SK-N-SH treated with all-trans-retinoic acid at 6 μM for 48 hours (cell line): ENCODE measurements around the gene ZNHIT2.

Experiments used
- ATAC-seq: fragments of 200-7000 bp; cut with Tn5 transposase; 3 replicates; pipeline ENCODE4 v1.9.1; 2020; ENCODE audit warnings: mild to moderate bottlenecking, moderate library complexity
- ARNTL ChIP-seq: fragments of 450-650 bp; formaldehyde crosslinking; IDR thresholded peaks from 2 replicates; pipeline ENCODE4 v1.5.0; 2020; ENCODE audit warnings: low read depth, mild to moderate bottlenecking, moderate library complexity, borderline replicate concordance
- CSDC2 ChIP-seq: fragments of 250-450 bp; sonication (Bioruptor Pico); IDR thresholded peaks from 2 replicates; pipeline ENCODE4 v1.5.0; 2020; ENCODE audit warnings: mild to moderate bottlenecking, moderate library complexity
- CSRNP3 ChIP-seq: fragments of 250-450 bp; sonication (Bioruptor Pico); IDR thresholded peaks from 2 replicates; pipeline ENCODE4 v1.5.1; 2021; ENCODE audit warnings: mild to moderate bottlenecking, moderate library complexity
- ESRRG ChIP-seq: fragments of 250-450 bp; sonication (Bioruptor Pico); IDR thresholded peaks from 2 replicates; pipeline ENCODE4 v1.6.1; 2021; ENCODE audit warnings: mild to moderate bottlenecking
- GLIS3 ChIP-seq: fragments of 250-450 bp; sonication (Bioruptor Pico); IDR thresholded peaks from 2 replicates; pipeline ENCODE4 v1.5.0; 2020; ENCODE audit warnings: mild to moderate bottlenecking, moderate library complexity
- ISL1 ChIP-seq: fragments of 250-450 bp; sonication (Bioruptor Pico); IDR thresholded peaks from 2 replicates; pipeline ENCODE4 v2.1.2; 2022; ENCODE audit warnings: mild to moderate bottlenecking, moderate library complexity
- OSR1 ChIP-seq: fragments of 250-450 bp; sonication (Bioruptor Pico); IDR thresholded peaks from 2 replicates; pipeline ENCODE4 v1.8.0; 2022; ENCODE audit warnings: moderate library complexity, mild to moderate bottlenecking, inconsistent platforms
- PATZ1 ChIP-seq: fragments of 250-450 bp; sonication (Bioruptor Pico); IDR thresholded peaks from 2 replicates; pipeline ENCODE4 v1.8.0; 2020; ENCODE audit warnings: mild to moderate bottlenecking, moderate library complexity, borderline replicate concordance
- POU6F1 ChIP-seq: fragments of 250-450 bp; sonication (Bioruptor Pico); IDR thresholded peaks from 2 replicates; pipeline ENCODE4 v1.8.0; 2021; ENCODE audit warnings: low read depth, mild to moderate bottlenecking, moderate library complexity, borderline replicate concordance
- RARB ChIP-seq: fragments of 250-450 bp; sonication (Bioruptor Pico); IDR thresholded peaks from 2 replicates; pipeline ENCODE4 v1.8.0; 2021; ENCODE audit warnings: mild to moderate bottlenecking, moderate library complexity
- SNAI2 ChIP-seq: fragments of 250-450 bp; sonication (Bioruptor Pico); IDR thresholded peaks from 2 replicates; pipeline ENCODE4 v1.5.0; 2020; ENCODE audit warnings: mild to moderate bottlenecking, moderate library complexity
- TOX ChIP-seq: fragments of 250-450 bp; sonication (Bioruptor Pico); IDR thresholded peaks from 2 replicates; pipeline ENCODE4 v1.8.0; 2021; ENCODE audit warnings: mild to moderate bottlenecking, moderate library complexity, borderline replicate concordance
- TSHZ2 ChIP-seq: fragments of 250-450 bp; sonication (Bioruptor Pico); IDR thresholded peaks from 2 replicates; pipeline ENCODE4 v1.5.0; 2020; ENCODE audit warnings: mild to moderate bottlenecking, moderate library complexity
- ZC3H10 ChIP-seq: fragments of 250-450 bp; sonication (Bioruptor Pico); IDR thresholded peaks from 2 replicates; pipeline ENCODE4 v1.5.1; 2021; ENCODE audit warnings: mild to moderate bottlenecking, moderate library complexity
- ZFP3 ChIP-seq: fragments of 250-450 bp; sonication (Bioruptor Pico); IDR thresholded peaks from 2 replicates; pipeline ENCODE4 v1.5.0; 2020; ENCODE audit warnings: mild to moderate bottlenecking, moderate library complexity
- ZFP30 ChIP-seq: fragments of 450-650 bp; formaldehyde crosslinking; IDR thresholded peaks from 2 replicates; pipeline ENCODE4 v1.5.0; 2022; ENCODE audit warnings: mild to moderate bottlenecking, moderate library complexity
- ZNF565 ChIP-seq: fragments of 450-650 bp; formaldehyde crosslinking; conservative IDR thresholded peaks from 2 replicates; pipeline ENCODE4 v1.5.0; 2020; ENCODE audit warnings: low read depth, mild to moderate bottlenecking, moderate library complexity
- ZNF70 ChIP-seq: fragments of 450-650 bp; formaldehyde crosslinking; IDR thresholded peaks from 2 replicates; pipeline ENCODE4 v1.5.0; 2020; ENCODE audit warnings: mild to moderate bottlenecking, moderate library complexity
- ZNF8 ChIP-seq: fragments of 450-650 bp; formaldehyde crosslinking; IDR thresholded peaks from 2 replicates; pipeline ENCODE4 v1.5.0; 2020; ENCODE audit warnings: mild to moderate bottlenecking, moderate library complexity

Gene ZNHIT2

GRCh38 chr11:65134240-65134951 lies 16.9 kb upstream of the ZNHIT2 start, which contains the start of gene SYVN1:
TSS of gene SYVN1 (minus strand) at chr11:65134519. CDS start at chr11:65133601, 918 bp downstream.
- TF ChIP-seq ZFP30 (CRISPR knock-in tag) (no peak), PATZ1 (peak; percentile 75; the same call in 1 of the 2 replicates)
- TF ChIP-seq, all 23 proteins: peak for 1
- ATAC-seq, result peak; percentile 88

GRCh38 chr11:65133724-65134123 lies 16.2 kb upstream of the ZNHIT2 start:
- ATAC-seq, result peak; percentile 1; the same call in 2 of the 3 replicates
- no peak for TF ChIP-seq ARNTL (CRISPR knock-in tag)
- TF ChIP-seq ZNF8 (CRISPR knock-in tag), result no peak
- no peak for TF ChIP-seq ZC3H10 (CRISPR knock-in tag)

GRCh38 chr11:65132988-65133700 lies 15.6 kb upstream of the ZNHIT2 start:
- no peak for ATAC-seq

GRCh38 chr11:65132238-65132987 lies 14.9 kb upstream of the ZNHIT2 start:
- TF ChIP-seq POU6F1 (no peak), ARNTL (CRISPR knock-in tag) (no peak), SNAI2 (CRISPR knock-in tag) (no peak), ESRRG (CRISPR knock-in tag) (no peak), TSHZ2 (CRISPR knock-in tag) (no peak), ZFP3 (CRISPR knock-in tag) (no peak), ZNF8 (CRISPR knock-in tag) (no peak)
- TF ChIP-seq, all 23 proteins: peak for 0
- ATAC-seq, result no peak

More at GRCh38 chr11:65132988-65133700, 15.6 kb upstream of the ZNHIT2 start:
- TF ChIP-seq CSDC2 (CRISPR knock-in tag) (no peak), SNAI2 (CRISPR knock-in tag) (no peak), OSR1 (CRISPR knock-in tag) (no peak), GLIS3 (CRISPR knock-in tag) (no peak), ZFP3 (CRISPR knock-in tag) (no peak), ZNF70 (no peak), RARB (CRISPR knock-in tag) (no peak), CSRNP3 (CRISPR knock-in tag) (no peak), ZNF565 (CRISPR knock-in tag) (no peak), ISL1 (no peak), TOX (no peak), ZFP30 (CRISPR knock-in tag) (no peak)
